K562 (cell line): Measurements from ENCODE around the gene STON2. TPM values are rescaled to one million over a fixed set of nuclear protein-coding genes. Genes with fewer than 3 reads are reported as not detected.

Source experiments
- ATAC-seq: fragments of 200-7000 bp; cut with Tn5 transposase; 3 replicates; pipeline ENCODE4 v1.9.1; 2020; ENCODE audit warnings: moderate library complexity
- BruUV-seq: library from RNA; stranded (reverse); fragments of 400-500 nt; replicated peaks from 2 replicates; lab custom pipeline; 2021; lab: Mats Ljungman, UMichigan
- CTCF ChIA-PET: fragments of 300-600 bp; formaldehyde crosslinking; extraction: SDS; loops from one replicate; lab custom pipeline; 2021; ENCODE audit warnings: low intra/inter-chr PET ratio; lab: Yijun Ruan, JAX
- POLR2A ChIA-PET: fragments of 300-600, 350-650 bp; sonication (Branson Sonifier 250); formaldehyde crosslinking; extraction: SDS; loops from one replicate; lab custom pipeline; 2021; ENCODE audit warnings: antibody characterized with exemption, inconsistent platforms; lab: Yijun Ruan, JAX
- DNase-seq, 4 experiments: peaks; one replicate each; pipeline versions ENCODE4 v3.0.0 to v3.0.0-alpha.2; 2011 to 2018; ENCODE audit warnings: low spot score in 3 of 4, mixed read lengths in 3 of 4; ENCODE audit errors: extremely low read depth in 1 of 4
- FAIRE-seq: peaks from 2 replicates; lab custom pipeline; 2011; peaks lifted over from hg19 to GRCh38; lab: Jason Lieb, UNC
- H2AFZ ChIP-seq: 2 replicates; pipeline ENCODE4 v1.6.0; 2011; ENCODE audit warnings: low read depth, low read length, control low read depth, inconsistent platforms
- H3K27ac ChIP-seq: fragments of 200-600 bp; 3 replicates; pipeline ENCODE4 v1.8.0; 2011; ENCODE audit warnings: low read depth, mild to moderate bottlenecking, control low read depth, inconsistent platforms, low read length, moderate library complexity, mixed read lengths; ENCODE audit errors: extremely low read depth
- H3K27me3 ChIP-seq, 2 experiments: fragments of 300-600 bp in 1 of 2; 2 replicates in 1 of 2; 3 replicates in 1 of 2; pipeline versions ENCODE4 v1.6.0 to v1.8.0; 2011; ENCODE audit warnings: inconsistent platforms in 2 of 2, low read length in 2 of 2, mild to moderate bottlenecking in 1 of 2, mixed read lengths in 1 of 2, moderate library complexity in 1 of 2; ENCODE audit not compliant: control insufficient read depth in 2 of 2, insufficient read depth in 2 of 2
- H3K36me3 ChIP-seq: fragments of 300-600 bp; 3 replicates; pipeline ENCODE4 v1.8.0; 2011; ENCODE audit warnings: mild to moderate bottlenecking, low read length, inconsistent platforms; ENCODE audit not compliant: control insufficient read depth, insufficient read depth
- H3K4me1 ChIP-seq, 2 experiments: fragments of 200-600 bp in 1 of 2; replicated peaks in 1 of 2; 2 replicates in 1 of 2; 3 replicates in 1 of 2; pipeline versions ENCODE4 v1.5.1 to v1.8.0; 2011; ENCODE audit warnings: inconsistent platforms in 2 of 2, low read length in 2 of 2, mild to moderate bottlenecking in 1 of 2, mixed read lengths in 1 of 2, moderate library complexity in 1 of 2; ENCODE audit not compliant: control insufficient read depth in 2 of 2, insufficient read depth in 2 of 2
- H3K4me2 ChIP-seq: 2 replicates; pipeline ENCODE4 v1.6.1; 2011; ENCODE audit warnings: low read length, control low read depth, inconsistent platforms, mixed read lengths; ENCODE audit not compliant: insufficient read depth
- H3K4me3 ChIP-seq: fragments of 200-600 bp; sonication (generic), shearing (Covaris generic); 2 replicates; pipeline ENCODE4 v1.5.1; 2016; ENCODE audit warnings: control low read depth, inconsistent platforms
- H3K79me2 ChIP-seq: fragments of 200-600 bp; 3 replicates; pipeline ENCODE4 v1.8.0; 2011; ENCODE audit warnings: low read length, inconsistent platforms; ENCODE audit not compliant: control insufficient read depth, insufficient read depth
- H3K9ac ChIP-seq, 2 experiments: 2 replicates each; pipeline versions ENCODE4 v1.6.0 to v1.6.1; 2011; ENCODE audit warnings: low read depth in 2 of 2, low read length in 2 of 2, control low read depth in 1 of 2, inconsistent platforms in 1 of 2, mild to moderate bottlenecking in 1 of 2, mixed read lengths in 1 of 2; ENCODE audit not compliant: insufficient read depth in 1 of 2
- H3K9me1 ChIP-seq: one replicate; pipeline ENCODE4 v1.6.0; 2011; ENCODE audit warnings: inconsistent platforms, mild to moderate bottlenecking, low read length, moderate library complexity; ENCODE audit not compliant: control insufficient read depth, insufficient read depth
- H3K9me3 ChIP-seq: replicated peaks from 2 replicates; pipeline ENCODE4 v1.5.1; 2011; ENCODE audit warnings: low read depth, low read length, inconsistent platforms; ENCODE audit not compliant: control insufficient read depth, insufficient read depth
- H4K20me1 ChIP-seq: replicated peaks from 2 replicates; pipeline ENCODE4 v1.6.1; 2011; ENCODE audit warnings: low read length, inconsistent platforms, mixed read lengths; ENCODE audit not compliant: control insufficient read depth, insufficient read depth
- HDAC6 ChIP-seq: IDR thresholded peaks from 2 replicates; pipeline ENCODE4 v1.6.1; 2012; ENCODE audit warnings: low read depth, mild to moderate bottlenecking, control low read depth, inconsistent platforms, low read length, moderate library complexity
- LCOR ChIP-seq: sonication (generic); formaldehyde crosslinking; IDR thresholded peaks from 2 replicates; pipeline ENCODE4 v1.8.0; 2022; ENCODE audit warnings: mild to moderate bottlenecking, missing genetic modification reagents
- NCOA1 ChIP-seq: fragments of 450-650 bp; IDR thresholded peaks from 2 replicates; pipeline ENCODE4 v1.6.1; 2016; ENCODE audit warnings: low read depth
- U2AF2 ChIP-seq: fragments of 200-400 bp; formaldehyde crosslinking; optimal IDR thresholded peaks from 2 replicates; pipeline ENCODE3; 2017; ENCODE audit warnings: low read depth, mild to moderate bottlenecking, low read length
- WHSC1 ChIP-seq: IDR thresholded peaks from one replicate; pipeline ENCODE4 v1.6.1; 2012; ENCODE audit warnings: low read length, control low read depth, inconsistent platforms
- ZNF239 ChIP-seq: fragments of 250-450 bp; sonication (Bioruptor Pico); IDR thresholded peaks from 2 replicates; pipeline ENCODE4 v1.4.0; 2020; ENCODE audit warnings: mild to moderate bottlenecking
- WGBS: fragments of 100-300 bp; shearing (Covaris generic); methylation state at CpG from one replicate; pipeline ENCODE4 v1.1.6; 2016; ENCODE audit warnings: low coverage, mixed read lengths; ENCODE audit not compliant: insufficient coverage; ENCODE audit errors: missing lambda C conversion rate; 5-methylcytosine and 5-hydroxymethylcytosine counted together
- in situ Hi-C: fragments of 300-500 bp; cut with MboI; formaldehyde crosslinking; loops from 4 replicates; pipeline ENCODE4 v1.15.0; 2018; ENCODE audit warnings: inconsistent platforms, mixed read lengths
- intact Hi-C: fragments of 100-400 bp; cut with micrococcal nuclease; formaldehyde crosslinking; loops from 2 replicates; pipeline ENCODE4 v1.14.2; 2022
- polyA plus RNA-seq, 8 experiments: library from polyadenylated mRNA; depleted of rRNA in 4 of 8; stranded (reverse) in 5 of 8; unstranded in 3 of 8; fragments of >200 nt; fragmentation: Nextera tagmentation in 2 of 8; fragmentation: Illumina TruSeq in 1 of 8; extraction: Ambion mirVana in 2 of 8; extraction: Trizol in 1 of 8; gene quantifications; 2 replicates each; pipeline versions ENCODE4 v1.2.1 to v1.2.3, GENCODE V29; 2011 to 2014; ENCODE audit warnings: inconsistent platforms in 1 of 8, missing spikeins in 1 of 8
- total RNA-seq, 7 experiments: library from RNA; depleted of rRNA in 6 of 7; stranded (reverse); fragments of >200 nt in 6 of 7; fragmentation: Illumina TruSeq in 2 of 7; extraction: Trizol in 2 of 7; gene quantifications; 2 replicates each; pipeline versions ENCODE4 v1.2.1 to v1.2.3, GENCODE V29; 2011 to 2021; ENCODE audit warnings: low replicate concordance in 1 of 7
- TF ChIP-seq, protein P1 (sequence below), 3 experiments: IDR thresholded peaks in 2 of 3; conservative IDR thresholded peaks in 1 of 3; 2 replicates each; pipeline ENCODE4 v1.5.1; 2011 to 2012; ENCODE audit warnings: low read length in 3 of 3, mild to moderate bottlenecking in 3 of 3, control low read depth in 2 of 3, improper control_type of control experiment in 1 of 3, inconsistent platforms in 1 of 3, low read depth in 1 of 3, mixed read lengths in 1 of 3, moderate library complexity in 1 of 3; ENCODE audit not compliant: insufficient read depth in 2 of 3
- TF ChIP-seq, protein P2 (sequence below), 2 experiments: fragments of 250-450 bp in 1 of 2; fragments of 450-650 bp in 1 of 2; sonication (Bioruptor Pico) in 1 of 2; IDR thresholded peaks; 2 replicates each; pipeline versions ENCODE4 v1.6.1 to v1.8.0; 2016 to 2021; ENCODE audit warnings: mild to moderate bottlenecking in 2 of 2, moderate library complexity in 2 of 2, missing compliant biosample characterization in 1 of 2, missing genetic modification characterization in 1 of 2
- TF ChIP-seq, protein P3 (sequence below): fragments of 250-450 bp; sonication (Bioruptor Pico); IDR thresholded peaks from 2 replicates; pipeline ENCODE4 v1.8.0; 2022; ENCODE audit warnings: moderate library complexity, mild to moderate bottlenecking, inconsistent platforms

Gene STON2
- total and polyA plus RNA-seq, 9 of the 15 experiments (the other 6 are each of a cell fraction or from before 2014, with no cell fraction given): 7.8 to 99.3 (median 53.5) TPM

DNA sequence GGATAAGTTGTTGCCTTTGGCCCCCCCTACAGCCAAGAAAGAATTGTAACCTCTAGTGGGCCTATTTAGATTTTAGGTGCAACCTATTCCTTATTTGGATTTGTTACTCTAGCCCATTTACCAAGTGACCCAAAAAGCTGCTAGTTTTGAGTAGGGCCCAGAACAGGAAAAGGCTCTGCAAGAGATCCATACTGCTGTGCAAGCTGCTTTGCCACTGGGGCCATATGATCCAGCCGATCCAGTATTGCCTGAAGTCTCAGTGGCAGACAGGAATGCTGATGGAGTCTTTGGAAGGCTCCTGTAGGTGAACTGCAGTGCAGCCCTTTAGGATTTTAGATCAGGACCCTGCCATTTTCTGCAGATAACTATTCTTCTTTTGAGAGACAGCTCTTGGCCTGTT is 166.5 kb downstream of the STON2 start:
- ATAC-seq (peak; percentile 40; the same call in 1 of the 3 replicates), DNase-seq (no peak), FAIRE-seq (no peak)
- Histone ChIP-seq H3K79me2 (no peaks in the 10 kb centered on the region), H3K9ac (no peak overlapping the region), H2AFZ (no peak overlapping the region), H3K27me3 (no peaks in the 10 kb centered on the region), H3K27ac (no peak overlapping the region), H3K4me2 (no peak overlapping the region), H3K36me3 (no peaks in the 10 kb centered on the region), H3K4me3 (no peak overlapping the region), H4K20me1 (no peaks in the 10 kb centered on the region), H3K9me1 (no peaks in the 10 kb centered on the region), H3K9me3 (no peaks in the 10 kb centered on the region), H3K4me1 (no peaks in the 10 kb centered on the region)
- no TSS peak for BruUV-seq
- CTCF ChIA-PET: no interaction called here
- no peak for TF ChIP-seq HDAC6
- TF ChIP-seq, protein P1, sequence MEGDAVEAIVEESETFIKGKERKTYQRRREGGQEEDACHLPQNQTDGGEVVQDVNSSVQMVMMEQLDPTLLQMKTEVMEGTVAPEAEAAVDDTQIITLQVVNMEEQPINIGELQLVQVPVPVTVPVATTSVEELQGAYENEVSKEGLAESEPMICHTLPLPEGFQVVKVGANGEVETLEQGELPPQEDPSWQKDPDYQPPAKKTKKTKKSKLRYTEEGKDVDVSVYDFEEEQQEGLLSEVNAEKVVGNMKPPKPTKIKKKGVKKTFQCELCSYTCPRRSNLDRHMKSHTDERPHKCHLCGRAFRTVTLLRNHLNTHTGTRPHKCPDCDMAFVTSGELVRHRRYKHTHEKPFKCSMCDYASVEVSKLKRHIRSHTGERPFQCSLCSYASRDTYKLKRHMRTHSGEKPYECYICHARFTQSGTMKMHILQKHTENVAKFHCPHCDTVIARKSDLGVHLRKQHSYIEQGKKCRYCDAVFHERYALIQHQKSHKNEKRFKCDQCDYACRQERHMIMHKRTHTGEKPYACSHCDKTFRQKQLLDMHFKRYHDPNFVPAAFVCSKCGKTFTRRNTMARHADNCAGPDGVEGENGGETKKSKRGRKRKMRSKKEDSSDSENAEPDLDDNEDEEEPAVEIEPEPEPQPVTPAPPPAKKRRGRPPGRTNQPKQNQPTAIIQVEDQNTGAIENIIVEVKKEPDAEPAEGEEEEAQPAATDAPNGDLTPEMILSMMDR (IDR thresholded peaks at IDR 0.05 in 2 of 3, conservative IDR thresholded peaks at IDR 0.05 in 1 of 3; ENCODE audit: insufficient read depth in 2 of 3, low read depth in 1 of 3, low read length in 3 of 3): peak in 1 of 3 experiments; percentile 10; a peak in 1 of 6 replicates
- intact Hi-C loops (no loop called here), in situ Hi-C loops (no loop called here)
- POLR2A ChIA-PET: no interaction called here
- 25% methylated on average over 1 of the region's 1 CpG for WGBS

DNA sequence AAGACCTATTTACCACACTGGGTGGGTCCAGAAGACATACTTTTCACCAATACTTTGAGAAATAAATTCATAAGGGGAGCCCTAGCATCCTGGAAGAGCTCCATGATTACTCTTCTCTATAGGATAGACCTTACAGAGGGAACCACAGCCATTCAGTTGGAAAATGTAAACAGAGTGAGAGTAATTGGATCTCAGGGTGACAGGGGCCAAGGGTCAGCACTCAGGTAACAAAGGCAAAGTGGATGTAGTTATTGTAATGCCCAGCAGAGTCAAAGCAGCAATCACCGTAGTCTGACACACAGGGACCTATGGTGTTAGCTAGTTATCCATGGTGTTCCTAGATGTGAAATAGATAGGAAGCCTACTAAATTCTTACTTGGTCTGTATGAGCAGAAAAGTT is 168.6 kb downstream of the STON2 start:
- 55% methylated on average over 1 of the region's 1 CpG for WGBS
- H3K9me3 ChIP-seq: no peaks in the 10 kb centered on the region
- no peaks in the 10 kb centered on the region for H4K20me1 ChIP-seq
- BruUV-seq: no TSS peak
- H3K4me3 ChIP-seq: no peak overlapping the region
- DNase-seq (no peak), FAIRE-seq (no peak), ATAC-seq (no peak)
- H3K9me1 ChIP-seq: no peaks in the 10 kb centered on the region
- no peaks in the 10 kb centered on the region for H3K27me3 ChIP-seq
- ChIA-PET CTCF (no interaction called here), POLR2A (interaction anchor here (1.5 kb wide), 1 partner anchor 10 kb away, joined by 5 read pairs; the partner anchor contains the start of gene GTF2A1)
- no peaks in the 10 kb centered on the region for H3K36me3 ChIP-seq
- no peaks in the 10 kb centered on the region for H3K79me2 ChIP-seq
- no peak overlapping the region for H2AFZ ChIP-seq
- H3K9ac ChIP-seq: no peak overlapping the region
- H3K27ac ChIP-seq: no peak overlapping the region
- H3K4me2 ChIP-seq: no peak overlapping the region
- intact Hi-C loops: no loop called here
- H3K4me1 ChIP-seq: no peaks in the 10 kb centered on the region
- in situ Hi-C loops: no loop called here
- TF ChIP-seq LCOR (CRISPR knock-in tag): no peak
- TF ChIP-seq U2AF2: no peak
- TF ChIP-seq, protein P2, sequence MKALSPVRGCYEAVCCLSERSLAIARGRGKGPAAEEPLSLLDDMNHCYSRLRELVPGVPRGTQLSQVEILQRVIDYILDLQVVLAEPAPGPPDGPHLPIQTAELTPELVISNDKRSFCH (CRISPR knock-in tag; IDR thresholded peaks at IDR 0.05): no peak
- TF ChIP-seq, protein P2 (tag; IDR thresholded peaks at IDR 0.05): no peak
- TF ChIP-seq, protein P3, sequence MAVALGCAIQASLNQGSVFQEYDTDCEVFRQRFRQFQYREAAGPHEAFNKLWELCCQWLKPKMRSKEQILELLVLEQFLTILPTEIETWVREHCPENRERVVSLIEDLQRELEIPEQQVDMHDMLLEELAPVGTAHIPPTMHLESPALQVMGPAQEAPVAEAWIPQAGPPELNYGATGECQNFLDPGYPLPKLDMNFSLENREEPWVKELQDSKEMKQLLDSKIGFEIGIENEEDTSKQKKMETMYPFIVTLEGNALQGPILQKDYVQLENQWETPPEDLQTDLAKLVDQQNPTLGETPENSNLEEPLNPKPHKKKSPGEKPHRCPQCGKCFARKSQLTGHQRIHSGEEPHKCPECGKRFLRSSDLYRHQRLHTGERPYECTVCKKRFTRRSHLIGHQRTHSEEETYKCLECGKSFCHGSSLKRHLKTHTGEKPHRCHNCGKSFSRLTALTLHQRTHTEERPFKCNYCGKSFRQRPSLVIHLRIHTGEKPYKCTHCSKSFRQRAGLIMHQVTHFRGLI: no peak
- no peak for TF ChIP-seq ZNF239 (CRISPR knock-in tag)
- no peak for TF ChIP-seq NCOA1
- no peak for TF ChIP-seq WHSC1
